ENCODE data around the gene TOR2A.

DNA sequence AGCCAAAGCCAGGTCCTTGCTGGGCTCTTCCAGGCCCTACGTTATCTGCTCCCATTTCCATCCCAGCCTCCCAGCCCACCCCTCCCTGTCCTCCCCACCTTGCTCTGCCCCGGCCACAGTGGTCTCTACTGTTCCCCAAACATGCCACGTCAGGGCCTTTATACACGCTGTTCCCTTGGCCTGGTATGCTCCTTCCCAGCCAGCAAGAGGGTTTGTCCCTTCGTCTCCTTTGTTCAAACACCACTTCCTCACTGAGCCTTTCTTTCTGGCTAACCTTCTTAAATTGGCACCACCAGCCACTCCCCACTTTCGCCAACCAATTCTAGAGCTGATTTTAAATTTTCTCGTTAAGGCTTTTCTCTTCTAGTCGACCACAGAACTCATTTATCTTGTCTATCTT is 33.6 kb upstream of the TOR2A start:
- TF ChIP-seq, protein P1, sequence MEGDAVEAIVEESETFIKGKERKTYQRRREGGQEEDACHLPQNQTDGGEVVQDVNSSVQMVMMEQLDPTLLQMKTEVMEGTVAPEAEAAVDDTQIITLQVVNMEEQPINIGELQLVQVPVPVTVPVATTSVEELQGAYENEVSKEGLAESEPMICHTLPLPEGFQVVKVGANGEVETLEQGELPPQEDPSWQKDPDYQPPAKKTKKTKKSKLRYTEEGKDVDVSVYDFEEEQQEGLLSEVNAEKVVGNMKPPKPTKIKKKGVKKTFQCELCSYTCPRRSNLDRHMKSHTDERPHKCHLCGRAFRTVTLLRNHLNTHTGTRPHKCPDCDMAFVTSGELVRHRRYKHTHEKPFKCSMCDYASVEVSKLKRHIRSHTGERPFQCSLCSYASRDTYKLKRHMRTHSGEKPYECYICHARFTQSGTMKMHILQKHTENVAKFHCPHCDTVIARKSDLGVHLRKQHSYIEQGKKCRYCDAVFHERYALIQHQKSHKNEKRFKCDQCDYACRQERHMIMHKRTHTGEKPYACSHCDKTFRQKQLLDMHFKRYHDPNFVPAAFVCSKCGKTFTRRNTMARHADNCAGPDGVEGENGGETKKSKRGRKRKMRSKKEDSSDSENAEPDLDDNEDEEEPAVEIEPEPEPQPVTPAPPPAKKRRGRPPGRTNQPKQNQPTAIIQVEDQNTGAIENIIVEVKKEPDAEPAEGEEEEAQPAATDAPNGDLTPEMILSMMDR (IDR thresholded peaks at IDR 0.05; ENCODE audit: low read depth, low read length), result no peak
- no peak for TF ChIP-seq EZH2phosphoT487 (IDR thresholded peaks at IDR 0.05; ENCODE audit: low read depth)

Measured in OCI-LY3 (cell line).